Gastroesophageal sphincter (tissue), 4 donors: ENCODE data around the gene TMIE. TPM values are rescaled to one million over a fixed set of nuclear protein-coding genes. Genes with fewer than 3 reads are reported as not detected.

Experiments
- ATAC-seq: fragments of 150-250 bp; one replicate; pipeline ENCODE4 v1.9.1; 2016; ENCODE audit warnings: mild to moderate bottlenecking, moderate library complexity
- H3K27ac ChIP-seq, 4 donors: fragments of 200-600 bp; sonication (generic) in 3 of 4; 1 replicate in 3 of 4; 2 replicates in 1 of 4; pipeline ENCODE4 v1.5.1; 2016 to 2019
- H3K27me3 ChIP-seq: fragments of 200-600 bp; sonication (generic); one replicate; pipeline ENCODE4 v1.5.1; 2019
- H3K36me3 ChIP-seq, 2 donors: fragments of 200-600 bp; sonication (generic); one replicate each; pipeline ENCODE4 v1.5.1; 2019; ENCODE audit warnings: control low read depth in 1 of 2
- H3K4me1 ChIP-seq, 3 donors: fragments of 200-600 bp; sonication (generic); 1 replicate in 2 of 3; 2 replicates in 1 of 3; pipeline ENCODE4 v1.5.1; 2016 to 2019; ENCODE audit warnings: control low read depth in 2 of 3
- H3K4me3 ChIP-seq, 2 donors: fragments of 200-600 bp; sonication (generic); one replicate each; pipeline ENCODE4 v1.5.1; 2019; ENCODE audit warnings: mild to moderate bottlenecking in 1 of 2, moderate library complexity in 1 of 2
- H3K9me3 ChIP-seq, 3 donors: fragments of 200-600 bp; sonication (generic); one replicate each; pipeline ENCODE4 v1.5.1; 2017 to 2019; ENCODE audit warnings: control low read depth in 2 of 3
- CTCF ChIP-seq, 4 experiments: fragments of 200-600 bp in 2 of 4; fragments of 450-650 bp in 2 of 4; sonication (generic) in 1 of 4; IDR thresholded peaks; one replicate each; pipeline ENCODE4 v1.5.1; 2017 to 2019; ENCODE audit warnings: antibody characterized with exemption in 4 of 4, mild to moderate bottlenecking in 2 of 4, moderate library complexity in 2 of 4
- EP300 ChIP-seq: sonication (generic); formaldehyde crosslinking; IDR thresholded peaks from one replicate; pipeline ENCODE4 v1.6.1; 2017; ENCODE audit warnings: antibody characterized with exemption, mild to moderate bottlenecking
- POLR2A ChIP-seq, 2 donors: fragments of 450-650 bp; IDR thresholded peaks; one replicate each; pipeline ENCODE4 v1.6.1; 2017; ENCODE audit warnings: antibody characterized with exemption in 2 of 2, mild to moderate bottlenecking in 2 of 2, moderate library complexity in 1 of 2
- POLR2AphosphoS5 ChIP-seq: sonication (generic); formaldehyde crosslinking; IDR thresholded peaks from one replicate; pipeline ENCODE4 v1.6.1; 2017; ENCODE audit warnings: antibody characterized with exemption
- WGBS, 2 donors: methylation state at CpG; one replicate each; pipeline ENCODE4 v1.1.5; 2018; ENCODE audit warnings: low coverage in 1 of 2; 5-methylcytosine and 5-hydroxymethylcytosine counted together
- total RNA-seq, 4 donors: library from RNA; depleted of rRNA; stranded (reverse); fragments of >200 nt; gene quantifications; one replicate each; pipeline ENCODE4 v1.1.0, GENCODE V29; 2016

TMIE gene
- total RNA-seq, 4 donors from 2014 or later: 0.15 to 1.4 (median 0.69) TPM; not detected in 1

- 90% methylated on average over 2 of the region's 6 CpGs; no CpG with 5 or more reads in 1 of the 2 donors for WGBS, 2 donors
- H3K9me3 ChIP-seq: no peaks in the 10 kb centered on the region
- H3K27me3 ChIP-seq: no peaks in the 10 kb centered on the region
- TF ChIP-seq CTCF (IDR thresholded peaks at IDR 0.05): no peak
- TF ChIP-seq EP300: no peak
- TF ChIP-seq POLR2A (IDR thresholded peaks at IDR 0.05): no peak
- TF ChIP-seq POLR2AphosphoS5: no peak
- H3K4me1 ChIP-seq: peaks cover 0 to 21% (median 5%) of the 10 kb centered on the region in 3 donors
- ATAC-seq: no peak
- H3K36me3 ChIP-seq: no peaks in the 10 kb centered on the region
- no peak overlapping the region for H3K27ac ChIP-seq
- no peak overlapping the region for H3K4me3 ChIP-seq
These were observed 41.2 kb upstream of the TMIE start for GRCh38 chr3:46660003-46660402.

- H3K4me1 ChIP-seq: peaks cover 0 to 21% (median 5%) of the 10 kb centered on the region in 3 donors
- no peaks in the 10 kb centered on the region for H3K27me3 ChIP-seq
- H3K27ac ChIP-seq: no peak overlapping the region
- H3K4me3 ChIP-seq: no peak overlapping the region
- 17% methylated on average over 1 to 2 of the region's 9 CpGs for WGBS, 2 donors
- H3K9me3 ChIP-seq: no peaks in the 10 kb centered on the region
- no peak for ATAC-seq
- no peaks in the 10 kb centered on the region for H3K36me3 ChIP-seq
- TF ChIP-seq POLR2A (IDR thresholded peaks at IDR 0.05): no peak
- no peak for TF ChIP-seq POLR2AphosphoS5
- no peak for TF ChIP-seq EP300
- TF ChIP-seq CTCF (IDR thresholded peaks at IDR 0.05): no peak
These were observed 40.4 kb upstream of the TMIE start for GRCh38 chr3:46660543-46661523.

- H3K27me3 ChIP-seq: no peaks in the 10 kb centered on the region
- H3K4me3 ChIP-seq: no peak overlapping the region
- H3K9me3 ChIP-seq: no peaks in the 10 kb centered on the region
- ATAC-seq: no peak
- TF ChIP-seq POLR2A (IDR thresholded peaks at IDR 0.05) (no peak), EP300 (no peak), POLR2AphosphoS5 (no peak), CTCF (IDR thresholded peaks at IDR 0.05) (no peak)
- H3K36me3 ChIP-seq: no peaks in the 10 kb centered on the region
- H3K27ac ChIP-seq: no peak overlapping the region
- H3K4me1 ChIP-seq: peaks cover 0 to 32% (median 5%) of the 10 kb centered on the region in 3 donors
- WGBS, 2 donors: 78 to 81% methylated on average over 7 to 12 of the region's 15 CpGs
These were observed 39.1 kb upstream of the TMIE start for GRCh38 chr3:46661776-46662766.

- Histone ChIP-seq H3K36me3 (no peaks in the 10 kb centered on the region), H3K4me1 (peaks cover 0 to 34% (median 5%) of the 10 kb centered on the region in 3 donors), H3K9me3 (no peaks in the 10 kb centered on the region), H3K27me3 (no peaks in the 10 kb centered on the region), H3K4me3 (no peak overlapping the region), H3K27ac (no peak overlapping the region)
- no peak for TF ChIP-seq POLR2AphosphoS5
- TF ChIP-seq EP300: no peak
- TF ChIP-seq CTCF (IDR thresholded peaks at IDR 0.05): no peak
- TF ChIP-seq POLR2A (IDR thresholded peaks at IDR 0.05): no peak
- peak; percentile 26 for ATAC-seq
- WGBS, 2 donors: 47 to 48% methylated on average over 3 to 11 of the region's 17 CpGs
These were observed 38.2 kb upstream of the TMIE start for GRCh38 chr3:46662771-46663551.
